Heart right ventricle (tissue), 16 donors: ENCODE results near the gene PLN. TPM values are rescaled to one million over a fixed set of nuclear protein-coding genes. Genes with fewer than 3 reads are reported as not detected.

ENCODE experiments used
- ATAC-seq, 8 donors: fragments of 200-7000 bp; cut with Tn5 transposase; one replicate each; pipeline ENCODE4 v1.9.1; 2020; ENCODE audit warnings: mild to moderate bottlenecking in 8 of 8, moderate library complexity in 8 of 8, moderate number of reproducible peaks in 1 of 8
- DNase-seq, 2 donors: peaks; one replicate each; pipeline ENCODE4 v3.0.0-alpha.2; 2020
- H3K27ac ChIP-seq, 10 donors: fragments of 200-600 bp; sonication (generic) in 2 of 10; one replicate each; pipeline versions ENCODE4 v1.5.0 to v1.8.0; 2020 to 2022; ENCODE audit warnings: mild to moderate bottlenecking in 3 of 10
- H3K27me3 ChIP-seq, 7 donors: fragments of 200-600 bp; one replicate each; pipeline ENCODE4 v1.8.0; 2021 to 2022; ENCODE audit warnings: mild to moderate bottlenecking in 2 of 7
- H3K36me3 ChIP-seq, 9 donors: fragments of 200-600 bp; sonication (generic) in 1 of 9; one replicate each; pipeline versions ENCODE4 v1.5.0 to v1.8.0; 2020 to 2022; ENCODE audit warnings: mild to moderate bottlenecking in 2 of 9
- H3K4me1 ChIP-seq, 9 donors: fragments of 200-600 bp; sonication (generic) in 1 of 9; one replicate each; pipeline versions ENCODE4 v1.5.0 to v1.8.0; 2020 to 2022; ENCODE audit warnings: mild to moderate bottlenecking in 4 of 9
- H3K4me3 ChIP-seq, 10 donors: fragments of 200-600 bp; sonication (generic) in 2 of 10; one replicate each; pipeline versions ENCODE4 v1.5.0 to v1.8.0; 2020 to 2022; ENCODE audit warnings: mild to moderate bottlenecking in 7 of 10, moderate library complexity in 2 of 10
- H3K9me3 ChIP-seq, 11 donors: fragments of 200-600 bp in 10 of 11; sonication (generic) in 2 of 11; one replicate each; pipeline versions ENCODE4 v1.5.0 to v1.8.0; 2013 to 2022; ENCODE audit warnings: mild to moderate bottlenecking in 2 of 11, control low read depth in 1 of 11, moderate library complexity in 1 of 11
- CTCF ChIP-seq, 9 donors: fragments of 200-600 bp; sonication (generic) in 2 of 9; IDR thresholded peaks; one replicate each; pipeline versions ENCODE4 v1.5.0 to v1.8.0; 2021 to 2022; ENCODE audit warnings: antibody characterized with exemption in 9 of 9, mild to moderate bottlenecking in 5 of 9, moderate library complexity in 1 of 9
- WGBS, 2 donors: extraction: QIAGEN DNeasy Blood & Tissue Kit; methylation state at CpG; one replicate each; pipeline ENCODE4 v1.1.7; 2013; ENCODE audit warnings: inconsistent platforms in 1 of 2; 5-methylcytosine and 5-hydroxymethylcytosine counted together
- intact Hi-C, 10 donors: fragments of 100-400 bp; cut with DNase I; formaldehyde crosslinking; loops; one replicate each; pipeline versions ENCODE4 v1.11.1 to v1.14.2; 2022
- polyA plus RNA-seq, 2 donors: library from polyadenylated mRNA; stranded (reverse); fragments of 200-250 nt; gene quantifications; one replicate each; pipeline ENCODE4 v1.2.3, GENCODE V29; 2013
- total RNA-seq, 10 donors: library from RNA; stranded (reverse); fragmentation: NEBNext Ultra II Directional in 3 of 10; extraction: Animal tissue kit (Norgen Biotek cat#: 25700) in 3 of 10; gene quantifications; one replicate each; pipeline versions ENCODE4 v1.2.1 to v1.2.4, GENCODE V29; 2021 to 2023
- donor health status: Arrhythmogenic right ventricular cardiomyopathy.
- donor health status: ischemic (EF 13 %, LVEDD 7.1; RV severe dilation, severe dysfunction).
- donor health status: healthy with polysubstance abuse.
- donor health status: DM: no; HTN: yes; CAD: no.
- donor health status: DM: no; HTN: no; CAD: no.
- donor health status: ischemic (EF 25% LVEDD 6.9; RV normal size, moderate dysfunction).
- donor health status: ischemic (EF 25% LVEDD 5.7; RV mildly dilated, moderate dysfunction).
- donor health status: healthy.
- donor health status: DM: yes; HTN: yes; CAD: no.
- donor health status: Ischemic cardiomyopathy.
- donor health status: ischemic (EF 35%, LVEDD 5.7; RV mildly dilated, moderate dysfunction).
- donor health status: nonischemic (EF 11% LVEDD 7.7; RV severe dilation, severe dysfunction).
- donor health status: DM: yes; HTN: yes; CAD: no.
- donor health status: PGD.
- donor health status: ischemic (EF 29% LVEDD 5.4; RV normal size, mild dysfunction).
- donor health status: nonischemic (EF 23%, LVEDD 6.1; RV moderate dilation, normal function).

PLN gene
- total and polyA plus RNA-seq, 12 donors, result 764 to 3,094 (median 2,593) TPM

- ATAC-seq, result peak in 1 of 8 donors; percentile 9
- H3K36me3 ChIP-seq, result peaks cover 0 to 67% (median 3%) of the 10 kb centered on the region in 9 donors
- intact Hi-C loops, result loop anchor here in 2 of 10 donors (10.0 kb wide), 1 partner anchor 274 kb away; no protein-coding TSS in a partner anchor
- 22 to 34% methylated on average over 6 of the region's 6 CpGs for WGBS, 2 donors
- peak overlapping the region in 4 of 10 donors; percentile 18 to 83 (median 65) for H3K27ac ChIP-seq
- no peak for TF ChIP-seq CTCF (IDR thresholded peaks at IDR 0.05)
- peaks cover 0 to 21% (median 15%) of the 10 kb centered on the region in 9 donors for H3K4me1 ChIP-seq
- H3K9me3 ChIP-seq, result no peaks in the 10 kb centered on the region
- H3K27me3 ChIP-seq, result no peaks in the 10 kb centered on the region
- peak overlapping the region in 6 of 10 donors; percentile 44 to 60 (median 56) for H3K4me3 ChIP-seq
- DNase-seq, result no peak
These were observed 10.5 kb downstream of the PLN start for GRCh38 chr6:118558464-118559217.

DNA sequence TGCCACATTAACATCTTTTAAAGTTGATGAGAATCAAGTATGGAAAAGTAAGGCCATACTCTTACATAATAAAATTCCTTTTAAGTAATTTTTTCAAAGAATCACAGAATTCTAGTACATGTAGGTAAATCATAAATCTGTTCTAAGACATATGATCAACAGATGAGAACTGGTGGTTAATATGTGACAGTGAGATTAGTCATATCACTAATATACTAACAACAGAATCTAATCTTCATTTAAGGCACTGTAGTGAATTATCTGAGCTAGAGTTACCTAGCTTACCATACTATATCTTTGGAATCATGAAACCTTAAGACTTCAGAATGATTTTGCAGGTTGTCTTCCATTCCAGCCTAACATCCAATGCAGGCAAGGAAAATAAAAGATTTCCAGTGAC lies 11.6 kb downstream of the PLN start:
- Histone ChIP-seq H3K27ac (peak overlapping the region in 5 of 10 donors; percentile 2 to 47 (median 24)), H3K9me3 (no peaks in the 10 kb centered on the region), H3K36me3 (peaks cover 0 to 57% (median 3%) of the 10 kb centered on the region in 9 donors), H3K27me3 (no peaks in the 10 kb centered on the region), H3K4me1 (peaks cover 0 to 21% (median 15%) of the 10 kb centered on the region in 9 donors), H3K4me3 (peak overlapping the region in 5 of 10 donors; percentile 3 to 57 (median 28))
- no peak for DNase-seq
- no peak for TF ChIP-seq CTCF (IDR thresholded peaks at IDR 0.05)
- intact Hi-C loops, result loop anchor here in 5 of 10 donors (10.0 kb wide), 3 partner anchors 55 to 275 kb away; no protein-coding TSS in a partner anchor
- no peak for ATAC-seq

DNA sequence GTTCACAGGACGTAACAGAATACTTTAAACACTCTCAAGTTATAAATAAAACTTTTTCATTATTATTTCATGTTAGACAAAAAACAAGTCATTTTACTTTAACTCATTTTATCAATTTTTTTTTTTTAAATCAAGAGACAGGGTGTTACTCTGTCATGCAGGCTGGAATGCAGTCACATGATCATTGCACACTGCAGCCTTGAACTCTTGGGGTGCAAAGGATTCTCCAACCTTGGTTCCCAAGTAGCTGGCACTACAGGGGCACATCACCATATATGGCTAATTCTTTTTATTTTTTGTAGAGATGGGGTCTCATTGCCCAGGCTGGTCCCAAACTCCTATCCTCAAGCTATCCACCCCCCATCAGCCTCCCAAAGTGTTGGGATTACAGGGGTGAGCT lies 14.2 kb downstream of the PLN start:
- no peak for DNase-seq
- peak in 6 of 8 donors; percentile 18 to 53 (median 34) for ATAC-seq
- peaks cover 0 to 20% (median 15%) of the 10 kb centered on the region in 9 donors for H3K4me1 ChIP-seq
- H3K27ac ChIP-seq, result peak overlapping the region in 1 of 10 donors; percentile 14
- TF ChIP-seq CTCF (IDR thresholded peaks at IDR 0.05), result no peak
- H3K9me3 ChIP-seq, result no peaks in the 10 kb centered on the region
- H3K27me3 ChIP-seq, result no peaks in the 10 kb centered on the region
- peaks cover 0 to 41% (median 4%) of the 10 kb centered on the region in 9 donors for H3K36me3 ChIP-seq
- intact Hi-C loops, result loop anchor here in 3 of 10 donors (10.0 kb wide), 2 partner anchors 53 to 213 kb away; no protein-coding TSS in a partner anchor
- no peak overlapping the region for H3K4me3 ChIP-seq
- WGBS, 2 donors, result 47 to 56% methylated on average over 1 of the region's 1 CpG

- peak overlapping the region in 1 of 10 donors; percentile 14 for H3K27ac ChIP-seq
- H3K4me1 ChIP-seq, result peaks cover 0 to 25% (median 16%) of the 10 kb centered on the region in 9 donors
- no peaks in the 10 kb centered on the region for H3K9me3 ChIP-seq
- ATAC-seq (peak in 7 of 8 donors; percentile 32 to 73 (median 49)), DNase-seq (no peak)
- intact Hi-C loops, result loop anchor here in 3 of 10 donors (10.0 kb wide), 2 partner anchors 52 to 212 kb away; no protein-coding TSS in a partner anchor
- peaks cover 0 to 35% (median 4%) of the 10 kb centered on the region in 9 donors for H3K36me3 ChIP-seq
- no peak for TF ChIP-seq CTCF (IDR thresholded peaks at IDR 0.05)
- H3K27me3 ChIP-seq, result no peaks in the 10 kb centered on the region
- 50 to 55% methylated on average over 1 of the region's 1 CpG for WGBS, 2 donors
- H3K4me3 ChIP-seq, result no peak overlapping the region
These were observed 14.9 kb downstream of the PLN start for GRCh38 chr6:118562959-118563358.
